HepG2 (cell line): Measurements from ENCODE around the gene BTG2.

Source experiments
- CHD4 ChIP-seq: fragments of 200-600 bp; sonication (generic); IDR thresholded peaks from 2 replicates; pipeline ENCODE4 v1.7.0; 2017; ENCODE audit warnings: mild to moderate bottlenecking, low read length, borderline replicate concordance
- MAX ChIP-seq: IDR thresholded peaks from 2 replicates; pipeline ENCODE4 v1.6.1; 2012; ENCODE audit warnings: inconsistent platforms
- MYC ChIP-seq: sonication (generic); formaldehyde crosslinking; IDR thresholded peaks from 2 replicates; pipeline ENCODE4 v1.9.0; 2021; ENCODE audit warnings: missing genetic modification reagents, borderline replicate concordance

GRCh38 chr1:203284411-203285123 is 20.8 kb upstream of the BTG2 start:
- TF ChIP-seq MAX = no peak
- no peak for TF ChIP-seq MYC (CRISPR knock-in tag)
- TF ChIP-seq CHD4 = no peak
